ENCODE measurements around the gene SH3GLB1.

Gene SH3GLB1

GRCh38 chr1:86739648-86740509, 35.5 kb downstream of the SH3GLB1 start:
- Histone ChIP-seq H3K36me3 (peaks cover 46% of the 10 kb centered on the region), H3K4me3 (ENCODE audit: low read depth, low read length) (no peak overlapping the region), H3K27me3 (ENCODE audit: insufficient read depth, low read depth, severe bottlenecking) (no peaks in the 10 kb centered on the region), H3K27ac (no peak overlapping the region), H3K9me3 (ENCODE audit: severe bottlenecking) (no peaks in the 10 kb centered on the region)
- DNase-seq: peak; percentile 34
- TF ChIP-seq CTCF (IDR thresholded peaks at IDR 0.05; ENCODE audit: low read depth, low read length): no peak

GRCh38 chr1:86741947-86742572, 37.7 kb downstream of the SH3GLB1 start:
- Histone ChIP-seq H3K27ac (no peak overlapping the region), H3K9me3 (ENCODE audit: severe bottlenecking) (no peaks in the 10 kb centered on the region), H3K27me3 (ENCODE audit: insufficient read depth, low read depth, severe bottlenecking) (no peaks in the 10 kb centered on the region), H3K4me3 (ENCODE audit: low read depth, low read length) (no peak overlapping the region), H3K36me3 (peaks cover 27% of the 10 kb centered on the region)
- DNase-seq: no peak
- peak; percentile 37; the same call in 1 of the 2 replicates for TF ChIP-seq CTCF (IDR thresholded peaks at IDR 0.05; ENCODE audit: low read depth, low read length)

DNA sequence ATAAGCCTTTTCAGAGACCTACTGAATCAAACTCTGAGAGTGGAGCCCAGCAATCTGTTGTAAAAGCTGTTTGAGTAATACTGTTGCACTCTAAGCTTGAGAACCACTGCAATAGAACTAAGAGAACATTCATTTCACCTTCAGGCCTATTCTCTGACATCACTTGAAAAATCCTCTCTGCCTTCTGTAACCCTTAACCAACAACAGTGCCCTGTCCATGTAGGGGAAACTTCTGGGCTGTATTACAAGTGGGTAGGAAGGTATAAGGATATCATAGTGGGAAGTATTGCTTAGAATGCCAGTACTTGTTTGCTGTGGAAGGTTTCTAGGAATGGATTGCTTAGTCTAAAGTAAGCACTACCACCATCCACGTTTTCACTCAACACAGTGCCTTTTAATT, 42.9 kb downstream of the SH3GLB1 start:
- no peak for DNase-seq
- Histone ChIP-seq H3K9me3 (ENCODE audit: severe bottlenecking) (no peaks in the 10 kb centered on the region), H3K36me3 (peaks cover 10% of the 10 kb centered on the region), H3K27me3 (ENCODE audit: insufficient read depth, low read depth, severe bottlenecking) (no peaks in the 10 kb centered on the region), H3K27ac (no peak overlapping the region), H3K4me3 (ENCODE audit: low read depth, low read length) (no peak overlapping the region)
- TF ChIP-seq CTCF (IDR thresholded peaks at IDR 0.05; ENCODE audit: low read depth, low read length): no peak

DNA sequence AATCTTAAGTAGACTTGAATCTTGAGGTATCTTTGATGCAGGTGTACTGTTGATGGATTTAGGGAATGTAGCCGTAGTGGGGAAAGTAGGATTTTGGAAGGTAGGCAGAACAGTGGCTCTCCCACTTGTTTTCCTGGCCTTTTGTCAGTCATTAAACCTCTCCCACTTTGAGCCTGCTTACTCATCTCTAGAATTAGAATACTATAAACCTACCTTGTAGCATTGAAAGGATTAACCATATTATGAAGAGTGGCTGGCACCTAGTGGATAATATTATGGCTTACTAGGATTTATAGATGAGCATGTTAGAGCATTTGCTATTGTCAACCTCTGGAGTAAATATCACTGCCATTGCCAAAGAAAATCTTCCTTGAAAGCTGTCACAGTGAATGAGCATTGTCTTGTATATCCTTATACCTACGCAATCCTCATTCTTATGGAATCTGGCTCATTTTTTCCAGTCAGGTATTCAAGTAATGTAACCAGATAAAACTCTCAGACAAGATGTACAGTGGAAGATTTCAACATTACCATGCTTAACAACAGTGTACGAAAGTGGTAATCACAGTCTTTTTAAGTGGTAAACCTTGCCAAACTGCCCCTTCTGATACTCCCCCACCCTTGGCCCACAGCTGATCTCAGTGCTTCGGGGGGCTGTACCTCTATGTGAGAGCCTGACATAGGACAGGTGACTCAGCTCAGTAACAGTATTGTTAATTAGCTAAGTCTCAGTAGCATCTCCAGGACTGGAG, 44.4 kb downstream of the SH3GLB1 start:
- no peaks in the 10 kb centered on the region for H3K9me3 ChIP-seq (ENCODE audit: severe bottlenecking)
- H3K36me3 ChIP-seq: no peaks in the 10 kb centered on the region; the same call in 1 of the 2 replicates
- TF ChIP-seq CTCF (IDR thresholded peaks at IDR 0.05; ENCODE audit: low read depth, low read length): no peak
- H3K27me3 ChIP-seq (ENCODE audit: insufficient read depth, low read depth, severe bottlenecking): no peaks in the 10 kb centered on the region
- no peak overlapping the region for H3K4me3 ChIP-seq (ENCODE audit: low read depth, low read length)
- H3K27ac ChIP-seq: no peak overlapping the region
- DNase-seq: no peak

DNA sequence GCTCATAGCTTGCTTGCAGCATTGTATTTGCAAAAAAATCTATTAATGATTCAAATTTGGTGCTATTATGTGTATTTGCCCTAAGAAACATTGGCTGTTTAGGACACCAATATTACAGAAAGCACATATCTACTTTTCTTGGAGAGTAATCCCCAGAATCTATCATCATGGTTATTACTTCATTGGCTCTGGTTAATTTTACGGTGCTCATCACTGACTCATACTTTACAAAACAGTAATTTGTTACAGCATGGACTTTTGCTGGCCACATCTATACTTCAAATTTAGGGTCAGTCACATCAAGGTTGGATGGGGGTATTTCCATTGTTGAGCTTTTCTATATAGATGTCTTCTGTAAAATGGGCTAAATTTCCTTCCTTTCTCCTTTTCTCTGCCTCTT, 45.7 kb downstream of the SH3GLB1 start:
- no peak for TF ChIP-seq CTCF (IDR thresholded peaks at IDR 0.05; ENCODE audit: low read depth, low read length)
- no peak for DNase-seq
- Histone ChIP-seq H3K27ac (no peak overlapping the region), H3K36me3 (no peaks in the 10 kb centered on the region), H3K27me3 (ENCODE audit: insufficient read depth, low read depth, severe bottlenecking) (no peaks in the 10 kb centered on the region), H3K4me3 (ENCODE audit: low read depth, low read length) (no peak overlapping the region), H3K9me3 (ENCODE audit: severe bottlenecking) (no peaks in the 10 kb centered on the region)
